Gastrocnemius medialis (tissue), 4 donors: ENCODE results near the gene UGT1A5.

ENCODE experiments used
- CTCF ChIP-seq, 5 experiments: fragments of 450-650 bp in 3 of 5; fragments of 200-600 bp in 2 of 5; sonication (generic) in 2 of 5; IDR thresholded peaks in 4 of 5; conservative IDR thresholded peaks in 1 of 5; 1 replicate in 4 of 5; 2 replicates in 1 of 5; pipeline ENCODE4 v1.5.1; 2016 to 2019; ENCODE audit warnings: antibody characterized with exemption in 5 of 5, mild to moderate bottlenecking in 3 of 5, moderate library complexity in 3 of 5
- POLR2A ChIP-seq, 2 donors: fragments of 450-650 bp; IDR thresholded peaks; one replicate each; pipeline ENCODE4 v1.6.1; 2017; ENCODE audit warnings: antibody characterized with exemption in 2 of 2, mild to moderate bottlenecking in 2 of 2, moderate library complexity in 2 of 2

GRCh38 chr2:233705911-233706506 is 6.7 kb upstream of the UGT1A5 start:
- TF ChIP-seq CTCF (IDR thresholded peaks at IDR 0.05 in 4 of 5, conservative IDR thresholded peaks at IDR 0.05 in 1 of 5) (no peak), POLR2A (IDR thresholded peaks at IDR 0.05) (no peak)
